NCI-H2196 (cell line): Measurements from ENCODE around the gene UTS2B.

ENCODE experiments used
- DNase-seq: peaks from one replicate; lab custom pipeline; 2025; ENCODE audit not compliant: unreplicated experiment; lab: John Stamatoyannopoulos, UW

The UTS2B gene

GRCh38 chr3:191329654-191330529 lies at the start of gene UTS2B:
TSS of gene UTS2B (minus strand) at chr3:191330526. CDS start at chr3:191282189, 48,337 bp downstream.
- DNase-seq = no peak

GRCh38 chr3:191380001-191380400 lies 49.7 kb upstream of the UTS2B start:
- no peak for DNase-seq

GRCh38 chr3:191379446-191379845 lies 49.1 kb upstream of the UTS2B start:
- no peak for DNase-seq

- DNase-seq = no peak
Measured at GRCh38 chr3:191378142-191378812, 48.0 kb upstream of the UTS2B start.

GRCh38 chr3:191376516-191377141 lies 46.3 kb upstream of the UTS2B start:
- DNase-seq = no peak

GRCh38 chr3:191373327-191373726 lies 43.0 kb upstream of the UTS2B start:
- DNase-seq = no peak

- DNase-seq = no peak
Measured at GRCh38 chr3:191372122-191372521, 41.8 kb upstream of the UTS2B start.

- DNase-seq = no peak
Measured at GRCh38 chr3:191369616-191370010, 39.3 kb upstream of the UTS2B start.

GRCh38 chr3:191368755-191369615 lies 38.7 kb upstream of the UTS2B start:
- DNase-seq = no peak

GRCh38 chr3:191366675-191367074 lies 36.3 kb upstream of the UTS2B start:
- DNase-seq = no peak

- DNase-seq = no peak
Measured at GRCh38 chr3:191363221-191363620, 32.9 kb upstream of the UTS2B start.

GRCh38 chr3:191362524-191363090 lies 32.3 kb upstream of the UTS2B start:
- DNase-seq = no peak

- DNase-seq = no peak
Measured at GRCh38 chr3:191362037-191362436, 31.7 kb upstream of the UTS2B start.

GRCh38 chr3:191361456-191361855 lies 31.1 kb upstream of the UTS2B start:
- no peak for DNase-seq

GRCh38 chr3:191360620-191361019 lies 30.3 kb upstream of the UTS2B start:
- DNase-seq = no peak

- no peak for DNase-seq
Measured at GRCh38 chr3:191358929-191359328, 28.6 kb upstream of the UTS2B start.

GRCh38 chr3:191357909-191358308 lies 27.6 kb upstream of the UTS2B start:
- DNase-seq = no peak

- no peak for DNase-seq
Measured at GRCh38 chr3:191356631-191357439, 26.5 kb upstream of the UTS2B start.

GRCh38 chr3:191355406-191355805 lies 25.1 kb upstream of the UTS2B start:
- DNase-seq = no peak
